Hepatocyte (in vitro differentiated cells): ENCODE data around the gene DMRT1.

Experiments used
- EZH2 ChIP-seq: fragments of 200-600 bp; sonication (generic); IDR thresholded peaks from 2 replicates; pipeline ENCODE4 v1.6.1; 2016; ENCODE audit warnings: antibody characterized with exemption, mild to moderate bottlenecking, borderline replicate concordance
- EZH2phosphoT487 ChIP-seq: fragments of 200-600 bp; sonication (generic); IDR thresholded peaks from one replicate; pipeline ENCODE4 v1.6.1; 2018; ENCODE audit warnings: antibody characterized with exemption, mild to moderate bottlenecking, low read depth, moderate library complexity; ENCODE audit not compliant: unreplicated experiment, severe bottlenecking
- TF ChIP-seq, protein P1 (sequence below): fragments of 200-600 bp; sonication (generic); IDR thresholded peaks from 2 replicates; pipeline ENCODE4 v1.5.1; 2016; ENCODE audit warnings: antibody characterized with exemption, mild to moderate bottlenecking; ENCODE audit not compliant: poor library complexity

- TF ChIP-seq EZH2phosphoT487: no peak
- TF ChIP-seq, protein P1, sequence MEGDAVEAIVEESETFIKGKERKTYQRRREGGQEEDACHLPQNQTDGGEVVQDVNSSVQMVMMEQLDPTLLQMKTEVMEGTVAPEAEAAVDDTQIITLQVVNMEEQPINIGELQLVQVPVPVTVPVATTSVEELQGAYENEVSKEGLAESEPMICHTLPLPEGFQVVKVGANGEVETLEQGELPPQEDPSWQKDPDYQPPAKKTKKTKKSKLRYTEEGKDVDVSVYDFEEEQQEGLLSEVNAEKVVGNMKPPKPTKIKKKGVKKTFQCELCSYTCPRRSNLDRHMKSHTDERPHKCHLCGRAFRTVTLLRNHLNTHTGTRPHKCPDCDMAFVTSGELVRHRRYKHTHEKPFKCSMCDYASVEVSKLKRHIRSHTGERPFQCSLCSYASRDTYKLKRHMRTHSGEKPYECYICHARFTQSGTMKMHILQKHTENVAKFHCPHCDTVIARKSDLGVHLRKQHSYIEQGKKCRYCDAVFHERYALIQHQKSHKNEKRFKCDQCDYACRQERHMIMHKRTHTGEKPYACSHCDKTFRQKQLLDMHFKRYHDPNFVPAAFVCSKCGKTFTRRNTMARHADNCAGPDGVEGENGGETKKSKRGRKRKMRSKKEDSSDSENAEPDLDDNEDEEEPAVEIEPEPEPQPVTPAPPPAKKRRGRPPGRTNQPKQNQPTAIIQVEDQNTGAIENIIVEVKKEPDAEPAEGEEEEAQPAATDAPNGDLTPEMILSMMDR: no peak
- no peak for TF ChIP-seq EZH2
These were observed 40.0 kb upstream of the DMRT1 start for GRCh38 chr9:801399-802071.
